G401 (cell line): ENCODE measurements around the gene ZNF654. TPM values are rescaled to one million over a fixed set of nuclear protein-coding genes. Genes with fewer than 3 reads are reported as not detected.

Experiments used
- DNase-seq: peaks from one replicate; pipeline ENCODE4 v3.0.0-alpha.2; 2015; ENCODE audit warnings: low spot score
- in situ Hi-C: cut with HindIII; loops from 2 replicates; pipeline ENCODE4 v1.10.0; 2016; ENCODE audit warnings: low sequenced_read_pairs, mixed read lengths
- total RNA-seq: library from RNA; depleted of rRNA; stranded (reverse); fragments of >200 nt; shearing (Covaris generic); gene quantifications from 2 replicates; pipeline ENCODE4 v1.2.3, GENCODE V29; 2014

Gene ZNF654
- total RNA-seq, 1 experiment from 2014 or later: 7.9 TPM

- DNase-seq: peak; percentile 36
- in situ Hi-C loops: no loop called here
These were observed 1.3 kb upstream of the ZNF654 start for GRCh38 chr3:88057630-88058305.

GRCh38 chr3:88058306-88058580, 812 bp upstream of the ZNF654 start:
- no peak for DNase-seq
- in situ Hi-C loops: no loop called here

GRCh38 chr3:88059380-88060170, 520 bp downstream of the ZNF654 start:
- DNase-seq: no peak

GRCh38 chr3:88061746-88062145, 2.7 kb downstream of the ZNF654 start:
- in situ Hi-C loops: no loop called here

More at GRCh38 chr3:88059380-88060170, 520 bp downstream of the ZNF654 start:
- in situ Hi-C loops: no loop called here

GRCh38 chr3:88075072-88075471, 16.0 kb downstream of the ZNF654 start:
- in situ Hi-C loops: no loop called here
- DNase-seq: no peak

More at GRCh38 chr3:88061746-88062145, 2.7 kb downstream of the ZNF654 start:
- DNase-seq: no peak

GRCh38 chr3:88075497-88075896, 16.4 kb downstream of the ZNF654 start:
- in situ Hi-C loops: no loop called here

GRCh38 chr3:88076712-88077111, 17.7 kb downstream of the ZNF654 start:
- no peak for DNase-seq
- in situ Hi-C loops: no loop called here

More at GRCh38 chr3:88075497-88075896, 16.4 kb downstream of the ZNF654 start:
- no peak for DNase-seq

GRCh38 chr3:88078932-88079331, 19.9 kb downstream of the ZNF654 start:
- in situ Hi-C loops: no loop called here
- DNase-seq: no peak

GRCh38 chr3:88082854-88083253, 23.8 kb downstream of the ZNF654 start:
- DNase-seq: no peak
- in situ Hi-C loops: no loop called here

GRCh38 chr3:88084097-88084501, 25.0 kb downstream of the ZNF654 start:
- in situ Hi-C loops: no loop called here
- DNase-seq: no peak

GRCh38 chr3:88090681-88091080, 31.6 kb downstream of the ZNF654 start:
- in situ Hi-C loops: no loop called here
- no peak for DNase-seq

- no peak for DNase-seq
- in situ Hi-C loops: no loop called here
These were observed 33.2 kb downstream of the ZNF654 start for GRCh38 chr3:88092270-88092669.

GRCh38 chr3:88093266-88093665, 34.2 kb downstream of the ZNF654 start:
- DNase-seq: no peak
- in situ Hi-C loops: no loop called here

- in situ Hi-C loops: no loop called here
- no peak for DNase-seq
These were observed 42.1 kb downstream of the ZNF654 start for GRCh38 chr3:88101142-88101541.

- DNase-seq: no peak
- in situ Hi-C loops: no loop called here
These were observed 46.3 kb downstream of the ZNF654 start for GRCh38 chr3:88105325-88105724.

GRCh38 chr3:88112289-88112688, 53.2 kb downstream of the ZNF654 start:
- in situ Hi-C loops: no loop called here
- DNase-seq: no peak

- DNase-seq: peak; percentile 79
- in situ Hi-C loops: no loop called here
These were observed 54.5 kb downstream of the ZNF654 start for GRCh38 chr3:88113311-88114162.

- in situ Hi-C loops: no loop called here
- no peak for DNase-seq
These were observed 56.0 kb downstream of the ZNF654 start for GRCh38 chr3:88114878-88115549.

GRCh38 chr3:88117683-88118082, 58.6 kb downstream of the ZNF654 start:
- in situ Hi-C loops: no loop called here
- no peak for DNase-seq
